HL-60 (cell line): ENCODE data around the gene TSHZ3.

ENCODE experiments used
- POLR2AphosphoS5 ChIP-seq: IDR thresholded peaks from 2 replicates; pipeline ENCODE4 v1.6.1; 2012; ENCODE audit warnings: low read depth
- TF ChIP-seq, protein P1 (sequence below): IDR thresholded peaks from one replicate; pipeline ENCODE4 v1.5.1; 2011; ENCODE audit warnings: low read length, control low read depth, inconsistent platforms; ENCODE audit not compliant: insufficient read depth

- TF ChIP-seq POLR2AphosphoS5, result no peak
- TF ChIP-seq, protein P1, sequence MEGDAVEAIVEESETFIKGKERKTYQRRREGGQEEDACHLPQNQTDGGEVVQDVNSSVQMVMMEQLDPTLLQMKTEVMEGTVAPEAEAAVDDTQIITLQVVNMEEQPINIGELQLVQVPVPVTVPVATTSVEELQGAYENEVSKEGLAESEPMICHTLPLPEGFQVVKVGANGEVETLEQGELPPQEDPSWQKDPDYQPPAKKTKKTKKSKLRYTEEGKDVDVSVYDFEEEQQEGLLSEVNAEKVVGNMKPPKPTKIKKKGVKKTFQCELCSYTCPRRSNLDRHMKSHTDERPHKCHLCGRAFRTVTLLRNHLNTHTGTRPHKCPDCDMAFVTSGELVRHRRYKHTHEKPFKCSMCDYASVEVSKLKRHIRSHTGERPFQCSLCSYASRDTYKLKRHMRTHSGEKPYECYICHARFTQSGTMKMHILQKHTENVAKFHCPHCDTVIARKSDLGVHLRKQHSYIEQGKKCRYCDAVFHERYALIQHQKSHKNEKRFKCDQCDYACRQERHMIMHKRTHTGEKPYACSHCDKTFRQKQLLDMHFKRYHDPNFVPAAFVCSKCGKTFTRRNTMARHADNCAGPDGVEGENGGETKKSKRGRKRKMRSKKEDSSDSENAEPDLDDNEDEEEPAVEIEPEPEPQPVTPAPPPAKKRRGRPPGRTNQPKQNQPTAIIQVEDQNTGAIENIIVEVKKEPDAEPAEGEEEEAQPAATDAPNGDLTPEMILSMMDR, result no peak
Observed at GRCh38 chr19:31266196-31266595, 83.0 kb downstream of the TSHZ3 start.
